HG02970 (cell line): ENCODE measurements around the gene CSNK2A2.

Source experiments
- ATAC-seq: cut with Tn5 transposase; IDR thresholded peaks from one replicate; pipeline ENCODE4 v1.9.1; 2021; ENCODE audit warnings: mild to moderate bottlenecking, moderate library complexity, moderate number of reproducible peaks; ENCODE audit not compliant: unreplicated experiment, low FRiP score

CSNK2A2 gene

DNA sequence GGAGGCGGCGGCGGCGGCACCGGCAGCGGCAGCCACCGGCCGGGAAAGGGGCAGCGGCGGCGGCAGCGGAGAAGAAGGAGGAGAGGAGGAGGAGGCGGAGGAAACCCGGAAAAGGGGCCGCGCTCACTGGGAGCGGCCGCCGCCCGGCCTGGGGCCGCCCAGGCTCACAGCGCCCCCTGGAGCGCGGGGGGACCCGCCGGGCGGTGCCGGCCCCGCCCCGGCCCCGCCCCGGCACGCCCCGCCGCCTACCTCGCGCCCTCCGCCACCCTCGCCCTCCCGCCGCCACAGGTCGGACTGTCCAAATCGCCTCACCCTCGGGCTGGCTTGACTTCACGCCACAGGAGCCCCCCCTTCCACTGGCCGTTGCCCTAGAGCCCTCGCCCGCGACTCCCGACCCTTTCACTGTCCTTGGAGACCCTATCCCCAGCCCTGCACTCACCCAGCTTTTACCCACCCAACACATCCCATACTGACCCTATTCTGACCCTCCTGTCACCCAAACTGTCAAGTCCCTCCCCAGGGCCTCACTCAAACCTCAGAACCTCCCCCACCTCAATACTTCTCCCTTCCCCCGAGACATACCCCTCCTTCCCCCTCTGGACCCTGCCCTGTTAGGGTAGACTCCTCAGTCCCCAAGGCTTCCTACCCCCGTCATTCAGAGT lies at the start of gene CSNK2A2:
TSS of gene CSNK2A2 (minus strand) at position 85 of the 662 bp plus-strand sequence. CDS start 370 bp downstream, outside the sequence.
- peak; percentile 75 for ATAC-seq

DNA sequence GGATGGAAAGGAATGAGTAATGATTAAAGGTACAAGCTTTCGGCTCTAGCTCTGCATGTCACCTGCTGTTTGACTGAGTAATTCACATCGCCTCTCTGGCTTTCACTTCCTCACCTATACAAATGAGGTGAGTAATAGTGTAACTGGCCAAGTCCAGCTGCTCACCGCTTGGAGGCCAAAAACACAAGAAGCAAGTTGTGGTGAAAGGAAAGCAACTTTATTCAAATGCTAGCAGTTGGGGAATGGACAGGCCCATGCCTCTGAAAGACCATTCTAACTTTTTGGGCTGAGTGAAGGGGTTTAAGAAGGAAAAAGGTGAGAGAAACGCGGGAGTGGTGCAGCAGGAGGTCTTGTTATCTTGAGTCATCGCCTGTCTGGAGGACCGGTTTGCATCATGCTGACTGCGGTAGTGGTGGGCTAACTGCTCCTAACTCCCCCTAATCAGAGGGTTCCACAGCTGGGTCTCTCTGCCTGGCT lies 45.7 kb upstream of the CSNK2A2 start:
- ATAC-seq, result peak; percentile 87

DNA sequence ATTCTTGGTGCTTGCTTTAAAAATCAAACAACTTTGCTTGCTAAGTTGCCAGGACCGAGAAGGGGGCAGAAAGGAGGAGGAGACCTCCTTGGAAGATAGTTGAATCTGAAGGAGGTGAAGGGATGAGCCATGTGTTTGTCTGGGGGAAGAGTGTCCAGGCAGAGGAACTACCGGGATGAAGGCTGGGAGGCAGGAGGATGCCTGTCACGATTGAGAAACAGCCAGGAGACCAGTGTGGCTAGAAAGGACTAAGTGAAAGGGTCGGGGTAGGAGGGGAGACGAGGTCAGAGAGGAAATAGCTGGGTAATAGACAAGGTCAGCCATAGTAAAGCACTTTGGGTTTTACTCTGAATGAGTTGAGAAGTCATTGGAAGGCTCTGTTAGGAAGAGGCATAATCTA lies 38.9 kb upstream of the CSNK2A2 start:
- ATAC-seq, result no peak

DNA sequence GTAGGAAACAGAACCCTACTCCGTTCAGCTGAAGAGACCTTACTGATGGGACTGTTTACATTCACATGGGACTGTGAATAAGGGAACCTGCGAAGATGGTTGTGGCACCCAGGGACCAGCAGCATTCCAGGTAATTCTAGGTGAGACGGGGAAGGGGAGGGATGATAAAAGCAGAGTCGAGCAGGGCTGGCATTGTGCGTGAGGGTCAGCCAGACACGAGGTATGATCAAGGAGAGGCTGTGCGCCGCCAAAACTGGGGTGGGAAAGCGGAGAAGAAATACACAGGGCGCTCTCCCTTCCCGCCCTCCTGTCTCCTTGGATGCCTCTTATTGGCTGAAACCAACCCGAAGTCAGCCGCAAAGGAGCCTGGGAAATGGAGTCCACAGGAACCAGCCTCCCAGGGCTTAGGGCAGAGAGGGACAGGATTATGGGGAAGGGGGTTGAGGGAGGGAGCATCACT lies 38.4 kb upstream of the CSNK2A2 start:
- no peak for ATAC-seq

DNA sequence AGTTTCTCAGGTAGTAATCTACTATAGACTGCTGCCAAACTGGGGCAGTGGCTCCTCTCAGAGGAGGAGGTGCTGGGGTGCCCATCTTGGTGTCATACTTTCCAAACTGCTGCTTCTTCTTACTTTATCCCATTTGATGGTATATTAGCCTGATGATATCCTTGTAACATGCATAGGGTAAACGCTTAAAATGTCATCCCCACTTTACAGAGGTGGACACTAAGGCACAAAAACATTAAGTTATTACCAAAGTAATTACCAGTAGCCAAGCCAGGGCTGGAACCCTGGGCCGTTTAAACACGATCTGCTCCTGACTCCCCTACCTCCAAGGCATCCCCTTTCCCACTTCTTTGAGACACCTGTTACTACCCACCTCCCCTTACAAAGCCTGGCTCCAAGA lies 37.8 kb upstream of the CSNK2A2 start:
- ATAC-seq, result no peak

DNA sequence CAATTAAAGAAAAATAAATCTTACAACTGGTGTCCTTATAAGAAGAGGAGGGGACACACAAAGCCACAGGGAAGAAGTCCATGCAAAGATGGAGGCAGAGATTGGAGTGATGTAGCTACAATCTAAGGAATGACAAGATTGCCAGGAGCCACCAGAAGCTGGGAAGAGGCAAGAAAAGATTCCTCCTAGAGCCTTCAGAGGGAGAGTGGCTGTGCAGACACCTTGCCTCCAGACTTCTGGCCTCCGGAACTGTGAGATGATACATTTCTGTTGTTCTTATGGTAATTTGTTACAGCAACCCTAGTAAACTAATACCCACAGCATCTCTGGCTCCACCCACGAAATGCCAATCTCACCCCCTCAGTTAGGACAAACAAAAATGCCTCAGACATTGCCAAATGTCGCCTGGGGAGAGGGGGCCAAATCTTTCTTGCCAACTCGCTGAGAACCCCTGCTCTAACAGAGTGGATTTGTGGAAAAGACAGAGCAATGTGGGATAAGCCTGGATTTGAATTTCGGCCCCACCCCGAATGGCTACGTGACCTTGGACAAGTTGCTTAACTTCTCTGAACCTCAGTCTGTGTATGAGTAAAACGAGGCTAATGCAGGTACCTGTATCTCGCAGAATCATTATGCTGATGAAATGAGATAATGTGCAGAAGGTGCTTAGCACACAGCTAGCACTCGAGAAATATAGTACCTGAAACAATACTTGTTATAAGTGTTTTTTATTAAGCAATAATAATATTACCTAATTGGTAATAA lies 37.1 kb upstream of the CSNK2A2 start:
- no peak for ATAC-seq

DNA sequence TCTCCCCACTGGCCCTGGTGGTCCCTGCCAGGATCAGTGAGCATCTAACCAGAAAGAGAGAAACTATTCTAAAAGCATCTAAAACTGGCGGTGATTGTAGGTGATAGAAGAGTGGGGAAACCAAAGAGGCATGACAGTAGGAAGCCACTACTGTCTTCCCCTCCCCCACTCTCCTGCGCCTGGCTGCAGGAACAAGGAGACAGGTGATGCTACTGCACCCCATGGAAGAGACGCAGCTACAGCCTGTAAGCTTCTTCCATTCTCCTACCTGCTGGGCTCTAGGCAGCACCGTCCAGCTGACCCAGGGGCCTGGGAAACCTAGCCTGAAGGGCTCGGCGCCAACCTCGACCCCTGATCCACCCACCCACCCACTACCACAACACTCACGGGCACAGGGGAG lies 32.4 kb upstream of the CSNK2A2 start:
- no peak for ATAC-seq

DNA sequence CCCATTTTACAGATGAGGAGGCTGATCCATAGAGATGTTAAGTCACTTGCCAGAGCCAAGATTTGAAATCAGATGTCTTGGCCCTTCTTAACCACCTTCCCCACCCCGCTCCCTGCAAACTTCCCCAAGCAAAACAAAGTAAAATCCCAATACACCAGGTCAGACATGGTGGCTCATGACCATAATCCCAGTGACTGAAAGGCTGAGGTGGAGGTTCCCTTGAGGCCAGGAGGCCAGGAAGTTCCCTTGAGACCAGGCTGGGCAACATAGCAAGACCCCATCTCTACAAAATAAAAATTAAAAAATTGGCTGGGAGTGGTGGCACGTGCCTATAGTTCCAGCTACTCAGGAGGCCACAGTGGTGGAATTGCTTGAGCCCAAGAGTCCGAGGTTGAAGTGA lies 28.9 kb upstream of the CSNK2A2 start:
- ATAC-seq, result no peak

DNA sequence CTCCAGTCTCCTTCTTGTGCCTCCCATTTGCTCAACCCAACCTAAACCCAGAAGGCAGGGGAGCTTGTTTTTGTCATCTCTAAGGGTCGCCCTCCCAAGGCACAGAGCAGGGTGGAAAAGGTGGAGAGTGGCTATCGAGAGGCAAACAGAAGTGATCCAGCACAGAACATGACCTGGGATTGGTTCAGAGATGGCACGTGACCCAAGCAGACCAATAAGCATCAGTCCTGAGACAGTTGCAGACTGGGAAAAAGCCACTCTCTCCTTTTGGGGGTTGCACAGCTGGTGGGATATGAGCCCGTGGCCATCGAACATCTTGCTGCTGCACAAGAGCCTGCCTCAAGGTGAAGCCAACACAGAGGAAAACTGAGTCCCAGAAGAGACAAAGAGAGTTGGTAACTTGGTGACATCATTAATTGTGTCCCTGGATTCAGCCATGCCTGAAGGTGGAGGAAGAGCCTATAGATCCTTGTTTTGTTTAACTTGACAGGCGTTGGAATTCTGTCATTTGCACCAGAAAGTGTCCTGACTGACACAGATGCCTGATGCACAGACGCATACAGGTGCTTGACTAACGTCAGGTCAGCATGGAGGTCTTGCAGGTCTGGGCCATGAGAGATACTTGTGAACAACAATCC lies 28.2 kb upstream of the CSNK2A2 start:
- no peak for ATAC-seq

DNA sequence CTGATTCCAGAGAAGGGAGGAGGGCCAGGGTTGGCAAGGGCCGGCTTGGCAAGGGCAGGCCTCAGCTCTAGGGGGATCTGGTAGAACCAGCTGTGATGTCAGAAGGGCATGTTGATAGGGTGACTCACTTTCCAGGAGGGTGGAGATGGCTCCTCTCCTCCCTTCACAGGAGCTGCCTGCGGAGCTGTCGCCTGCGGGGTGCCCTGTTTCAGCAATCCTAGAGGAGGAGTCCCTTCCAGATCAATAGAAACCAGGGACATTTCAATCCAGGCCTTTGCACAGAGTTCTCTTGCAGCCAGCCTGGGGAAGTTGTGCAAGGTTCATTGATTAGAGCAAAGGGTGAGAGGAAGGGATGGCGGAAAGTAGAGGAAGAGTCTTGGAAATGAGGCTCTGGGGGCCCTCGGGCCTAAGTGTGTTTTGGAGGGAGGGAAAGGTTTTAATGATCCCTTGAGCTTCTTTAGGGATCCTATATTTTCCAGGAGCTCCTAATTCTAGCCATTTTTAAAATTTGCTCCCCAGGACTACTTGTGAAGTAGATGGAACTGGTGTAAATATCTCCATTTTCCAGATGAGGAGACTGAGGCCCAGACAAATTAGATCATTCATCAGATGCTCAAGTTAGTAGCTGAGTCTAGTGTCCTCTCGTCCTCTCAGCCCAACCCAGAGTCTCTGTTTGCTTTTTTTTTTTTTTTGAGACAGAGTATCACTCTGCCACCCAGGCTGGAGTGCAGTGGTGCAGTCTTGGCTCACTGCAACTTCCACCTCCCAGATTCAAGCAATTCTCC lies 24.8 kb upstream of the CSNK2A2 start:
- no peak for ATAC-seq

DNA sequence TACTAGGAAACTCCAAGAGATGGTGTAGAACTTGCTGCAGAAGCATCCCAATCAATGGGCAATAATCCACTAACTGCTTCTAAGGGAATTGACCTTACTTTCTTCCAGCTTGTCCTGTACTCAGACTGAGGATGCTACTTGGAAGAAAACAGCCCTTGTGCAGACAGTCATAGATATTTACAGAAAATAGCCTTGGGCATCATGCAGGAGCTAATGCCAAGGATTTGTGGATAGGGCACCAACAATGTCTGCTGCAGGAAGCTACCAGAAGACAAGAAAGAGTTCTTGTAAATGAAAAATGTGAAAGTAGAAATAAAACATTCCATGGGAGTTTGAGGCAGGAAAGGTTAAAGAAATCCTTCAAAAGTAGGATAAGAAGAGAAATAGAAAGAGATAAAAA lies 21.5 kb upstream of the CSNK2A2 start:
- no peak for ATAC-seq

DNA sequence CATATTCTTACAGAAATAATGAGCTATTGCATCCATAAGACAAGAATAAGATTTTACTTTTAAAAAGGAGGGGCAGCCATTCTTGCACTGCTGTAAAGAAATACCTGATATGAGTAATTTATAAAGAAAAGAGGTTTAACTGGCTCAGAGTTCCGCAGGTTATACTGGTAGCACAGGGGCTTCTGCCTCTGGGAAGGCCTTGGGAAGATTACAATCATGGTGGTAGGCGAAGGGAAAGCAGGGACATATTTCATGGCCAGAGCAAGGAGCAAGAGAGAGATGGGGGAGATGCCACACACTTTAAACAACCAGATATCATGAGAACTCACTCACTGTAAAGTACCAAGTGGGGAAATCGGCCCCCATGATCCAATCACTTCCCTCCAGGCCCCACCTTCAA lies 20.9 kb upstream of the CSNK2A2 start:
- ATAC-seq, result no peak

DNA sequence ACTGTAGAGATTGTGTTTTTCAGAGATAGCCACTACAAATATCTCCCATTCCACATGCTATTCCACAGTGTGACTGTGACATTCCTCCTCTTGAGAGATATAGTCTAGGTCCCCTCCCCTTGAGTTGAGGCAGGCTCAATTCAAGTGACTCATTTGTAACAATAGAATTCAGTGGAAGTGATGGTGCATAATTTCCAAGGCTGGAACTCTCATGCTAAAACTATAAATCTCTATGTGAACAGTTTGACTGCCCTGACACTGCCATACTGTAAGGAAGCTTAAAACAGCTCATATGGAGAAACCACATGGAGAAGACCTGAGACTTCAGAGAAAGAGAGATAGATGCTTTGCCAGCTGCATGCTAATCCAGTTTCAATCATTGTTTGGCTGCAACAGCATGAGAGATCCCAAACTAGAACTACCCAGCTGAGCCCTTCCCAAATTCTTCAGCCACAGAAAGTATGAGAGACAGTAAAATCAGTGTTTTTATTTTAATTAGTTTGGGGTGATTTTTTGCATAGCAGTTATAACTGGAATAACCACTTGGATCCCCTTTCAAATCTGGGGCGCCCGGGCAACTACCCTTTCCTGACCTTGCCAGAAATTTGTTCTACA lies 19.5 kb upstream of the CSNK2A2 start:
- ATAC-seq, result no peak

DNA sequence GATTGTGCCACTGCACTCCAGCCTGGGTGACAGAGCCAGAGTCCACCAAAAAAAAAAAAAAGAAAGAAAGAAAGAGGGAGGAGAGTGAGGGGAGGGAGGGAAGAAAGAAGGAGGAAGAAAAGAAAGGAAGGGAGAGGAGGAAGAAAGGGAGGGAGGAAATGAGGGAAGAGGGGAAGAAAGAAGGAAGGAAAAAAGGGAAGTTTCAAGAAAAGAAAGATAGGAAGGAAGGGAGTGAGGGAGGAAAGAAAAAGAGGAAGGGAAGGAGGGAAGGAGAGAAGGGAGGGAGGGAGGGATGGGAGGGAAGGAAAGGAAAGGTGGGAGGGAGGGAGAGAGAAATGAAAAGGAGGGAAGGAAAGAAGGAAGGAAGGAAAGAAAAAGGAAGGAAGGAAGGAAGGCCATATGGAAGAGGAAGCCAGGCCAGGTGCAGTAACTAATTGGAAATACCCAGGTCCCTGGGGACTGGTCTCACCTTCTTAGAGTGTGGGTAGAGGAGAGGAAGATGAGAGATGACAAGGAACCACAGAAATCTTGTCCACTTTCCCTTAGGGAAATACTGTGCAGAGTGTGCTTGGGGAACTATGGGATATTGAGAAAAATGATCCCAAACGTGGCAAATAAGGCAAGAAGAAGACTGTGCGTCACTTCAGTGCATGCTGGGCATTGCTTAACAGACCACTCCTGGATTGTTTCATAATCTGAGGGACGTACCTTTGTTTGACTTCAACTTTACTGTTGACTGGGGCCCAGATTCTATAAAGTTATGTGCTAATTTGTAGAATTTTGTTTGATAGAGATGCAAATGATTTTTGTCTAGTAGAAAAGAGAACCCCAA lies 15.1 kb upstream of the CSNK2A2 start:
- ATAC-seq, result no peak

DNA sequence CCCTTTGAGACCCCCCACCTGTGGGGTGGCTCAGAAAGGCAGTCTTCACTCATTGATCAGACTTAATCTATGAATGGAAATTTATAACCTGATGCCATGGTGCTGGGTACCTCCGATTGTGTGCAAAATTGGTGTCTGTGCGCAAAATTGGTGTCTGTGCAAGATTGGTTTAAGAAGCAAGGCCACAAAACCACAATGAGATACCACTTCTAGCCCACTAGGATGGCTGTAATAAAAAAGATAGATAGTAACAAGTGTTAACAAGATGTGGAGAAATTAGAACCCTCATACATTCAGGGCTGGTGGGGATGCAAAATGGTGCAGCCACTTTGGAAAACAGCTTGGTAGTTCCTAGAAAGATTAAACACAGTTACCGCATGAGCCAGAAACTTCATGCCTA lies 13.9 kb upstream of the CSNK2A2 start:
- no peak for ATAC-seq

DNA sequence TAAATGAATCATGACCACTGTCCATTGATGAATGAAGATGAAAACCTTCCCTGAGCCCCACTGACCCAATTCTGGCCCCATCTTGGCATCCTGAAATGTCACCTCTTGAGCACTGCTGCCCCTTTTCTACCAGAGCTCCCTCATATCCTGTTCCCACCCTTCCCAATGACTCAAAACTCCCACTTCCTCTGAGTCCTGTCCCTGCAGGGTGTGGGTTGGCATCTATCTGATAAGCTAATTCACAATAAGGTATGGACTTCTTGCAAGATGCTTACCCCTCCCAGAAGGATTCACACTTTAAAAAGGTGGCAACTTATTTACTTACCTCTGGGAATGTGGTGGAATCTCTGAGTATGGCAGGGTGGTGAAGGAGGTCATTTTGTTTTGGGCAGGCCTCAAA lies 13.3 kb upstream of the CSNK2A2 start:
- no peak for ATAC-seq

DNA sequence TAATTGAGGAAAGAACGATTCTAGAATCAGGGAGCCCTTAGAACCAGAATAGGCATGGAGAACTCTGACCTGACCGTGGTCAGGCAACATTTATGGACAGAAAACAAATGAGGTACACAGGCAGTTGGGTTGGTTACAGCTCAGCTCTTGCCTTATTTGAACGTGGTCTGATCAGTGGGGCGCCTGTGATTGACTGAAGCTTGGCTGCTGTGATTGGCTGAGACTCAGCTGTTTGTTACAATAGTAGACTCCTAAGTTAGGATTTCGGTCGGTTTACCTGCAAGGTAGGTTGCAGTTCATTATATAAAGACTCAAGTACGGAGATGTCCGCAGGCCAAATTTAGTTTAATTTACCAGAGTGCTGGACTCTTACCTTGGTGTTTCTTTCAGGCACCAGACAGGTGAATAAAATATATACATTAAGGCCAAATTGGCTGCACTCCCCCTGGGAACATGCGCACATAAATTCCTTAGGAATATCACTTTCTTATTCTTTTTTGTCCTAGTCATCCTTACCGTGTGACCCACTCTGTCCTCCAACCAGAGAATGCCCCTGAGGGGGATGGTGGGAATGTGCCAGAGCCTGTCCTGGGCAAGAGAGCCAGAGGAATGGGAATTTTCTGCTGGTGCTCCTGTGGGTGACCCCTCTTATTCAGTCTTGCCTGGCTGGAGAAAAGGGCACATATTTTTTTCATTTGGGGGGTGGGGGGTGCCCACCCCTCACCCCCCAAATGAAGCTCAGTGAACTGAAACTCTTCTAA lies 7.5 kb upstream of the CSNK2A2 start:
- no peak for ATAC-seq

DNA sequence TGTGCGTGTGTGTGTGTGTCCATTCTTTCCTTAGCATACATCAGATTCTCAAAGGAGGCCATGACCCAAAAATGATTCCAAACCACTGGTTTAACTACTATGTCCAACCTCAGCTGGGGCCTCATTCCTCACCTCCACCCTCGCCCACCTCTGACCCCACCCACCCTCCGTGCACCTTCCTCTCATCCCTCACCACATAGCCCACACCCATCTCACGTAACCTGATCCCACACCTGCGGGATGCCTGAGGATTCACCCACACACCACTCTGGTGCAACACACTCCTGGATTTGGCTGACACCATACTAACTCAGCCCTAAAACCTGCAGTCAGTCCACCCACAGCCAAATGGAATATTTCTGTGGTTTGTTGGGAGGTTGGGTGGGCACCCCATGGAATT lies 3.3 kb upstream of the CSNK2A2 start:
- no peak for ATAC-seq
